ENCODE results near the gene PRKX. TPM values are rescaled to one million over a fixed set of nuclear protein-coding genes. Genes with fewer than 3 reads are reported as not detected.

PRKX gene
- total and polyA plus RNA-seq, 2 of the 8 experiments (the other 6 are each of a cell fraction or from before 2014, with no cell fraction given): 19.4 to 55.3 TPM

DNA sequence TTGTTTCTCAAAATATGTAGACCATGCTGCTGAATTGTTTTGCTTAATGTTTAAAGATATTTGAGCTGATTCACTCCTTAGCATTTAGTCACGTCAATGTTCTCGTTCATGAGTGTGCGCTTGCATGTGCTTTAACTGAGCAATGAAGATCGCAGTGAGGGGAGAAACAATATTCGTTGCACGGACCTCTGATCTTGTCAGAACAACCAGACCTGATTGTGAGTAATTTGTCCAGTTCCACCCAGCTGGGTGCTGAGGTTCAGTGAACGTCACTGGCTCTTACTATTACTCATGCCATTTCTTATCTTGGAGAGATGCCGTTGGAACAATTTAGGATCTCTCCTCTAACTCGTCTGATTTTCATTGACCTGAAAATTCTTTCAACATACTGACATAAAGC lies 15.0 kb upstream of the PRKX start:
- no peak overlapping the region for H3K4me2 ChIP-seq (ENCODE audit: insufficient read depth in 1 of 2, low read depth in 2 of 2, low read length in 2 of 2)
- no peak overlapping the region for H2BK5ac ChIP-seq (ENCODE audit: low read depth, low read length)
- no peak for DNase-seq (ENCODE audit: low read depth in 1 of 2, low spot score in 2 of 2)
- H3K4me1 ChIP-seq (replicated peaks in 1 of 4; ENCODE audit: control insufficient read depth in 3 of 4, insufficient read depth in 4 of 4, low read length in 3 of 4): no peaks in the 10 kb centered on the region
- H3K14ac ChIP-seq (ENCODE audit: insufficient read length): no peak overlapping the region
- no peak overlapping the region for H3K56ac ChIP-seq (replicated peaks; ENCODE audit: insufficient read length, low read depth, low read length)
- no peaks in the 10 kb centered on the region for H3K27me3 ChIP-seq (replicated peaks in 1 of 4; ENCODE audit: control insufficient read depth in 3 of 4, extremely low read depth in 1 of 4, insufficient read depth in 3 of 4, low read length in 3 of 4)
- no peak overlapping the region for H2BK12ac ChIP-seq (ENCODE audit: low read depth, low read length)
- H2AFZ ChIP-seq (ENCODE audit: low read length): no peak overlapping the region
- POLR2A ChIA-PET (ENCODE audit: partially characterized antibody): no interaction called here
- H4K20me1 ChIP-seq (replicated peaks in 1 of 2; ENCODE audit: control insufficient read depth in 1 of 2, insufficient read depth in 2 of 2, low read length in 2 of 2): no peaks in the 10 kb centered on the region
- FAIRE-seq: no peak
- no peak overlapping the region for H3K9ac ChIP-seq (replicated peaks in 1 of 4; ENCODE audit: extremely low read depth in 1 of 4, low read depth in 3 of 4, low read length in 3 of 4)
- H4K8ac ChIP-seq (ENCODE audit: extremely low read depth, insufficient read depth, low read length): no peak overlapping the region
- H3K23ac ChIP-seq (ENCODE audit: insufficient read length): no peak overlapping the region
- H2BK120ac ChIP-seq (replicated peaks; ENCODE audit: low read depth, low read length): no peak overlapping the region
- H3K27ac ChIP-seq (ENCODE audit: low read depth, low read length): no peak overlapping the region
- H3K9me3 ChIP-seq (ENCODE audit: insufficient read depth in 2 of 2, low read depth in 1 of 2, low read length in 1 of 2): no peaks in the 10 kb centered on the region
- no peak overlapping the region for H4K91ac ChIP-seq (replicated peaks; ENCODE audit: insufficient read length, low read length)
- H4K5ac ChIP-seq (ENCODE audit: insufficient read length, low read depth, low read length): no peak overlapping the region
- H2AK5ac ChIP-seq (ENCODE audit: low read depth, low read length): no peak overlapping the region
- H3K4me3 ChIP-seq (ENCODE audit: extremely low read depth in 1 of 4, insufficient read depth in 2 of 4, low read depth in 3 of 4, low read length in 4 of 4): no peak overlapping the region
- H2BK20ac ChIP-seq (ENCODE audit: low read length): no peak overlapping the region
- 91% methylated on average over 9 of the region's 9 CpGs; no CpG with 5 or more reads in 1 of the 2 experiments for WGBS, 2 experiments (ENCODE audit: extremely low coverage in 1 of 2, insufficient coverage in 1 of 2, insufficient read length in 1 of 2, insufficient replicate concordance in 2 of 2, low coverage in 1 of 2, low lambda C conversion rate in 2 of 2, missing lambda C conversion rate in 1 of 2)
- no peaks in the 10 kb centered on the region for H3K36me3 ChIP-seq (ENCODE audit: control insufficient read depth in 2 of 4, insufficient read depth in 4 of 4, low read length in 3 of 4)
- H3K4ac ChIP-seq (replicated peaks; ENCODE audit: insufficient read length, low read depth, low read length): no peak overlapping the region
- no peak overlapping the region for H3K18ac ChIP-seq (ENCODE audit: extremely low read depth, low read length)
- no peak overlapping the region for H2BK15ac ChIP-seq (ENCODE audit: low read length)
- no peaks in the 10 kb centered on the region for H3K79me2 ChIP-seq (ENCODE audit: control insufficient read depth in 1 of 2, insufficient read depth in 2 of 2, low read length in 2 of 2)
- no peaks in the 10 kb centered on the region for H3K23me2 ChIP-seq (ENCODE audit: low read depth, low read length)
- CTCF ChIA-PET (ENCODE audit: partially characterized antibody): interaction anchor here (0.7 kb wide), 1 partner anchor 85 kb away, joined by 3 read pairs; no protein-coding TSS in a partner anchor
- H3K79me1 ChIP-seq (ENCODE audit: low read depth, low read length): no peaks in the 10 kb centered on the region
- no peak for TF ChIP-seq NRF1 (IDR thresholded peaks at IDR 0.05; ENCODE audit: low read depth, low read length)
- TF ChIP-seq GABPA (IDR thresholded peaks at IDR 0.05; ENCODE audit: borderline replicate concordance, insufficient read depth, low read length): no peak
- TF ChIP-seq, protein P1, sequence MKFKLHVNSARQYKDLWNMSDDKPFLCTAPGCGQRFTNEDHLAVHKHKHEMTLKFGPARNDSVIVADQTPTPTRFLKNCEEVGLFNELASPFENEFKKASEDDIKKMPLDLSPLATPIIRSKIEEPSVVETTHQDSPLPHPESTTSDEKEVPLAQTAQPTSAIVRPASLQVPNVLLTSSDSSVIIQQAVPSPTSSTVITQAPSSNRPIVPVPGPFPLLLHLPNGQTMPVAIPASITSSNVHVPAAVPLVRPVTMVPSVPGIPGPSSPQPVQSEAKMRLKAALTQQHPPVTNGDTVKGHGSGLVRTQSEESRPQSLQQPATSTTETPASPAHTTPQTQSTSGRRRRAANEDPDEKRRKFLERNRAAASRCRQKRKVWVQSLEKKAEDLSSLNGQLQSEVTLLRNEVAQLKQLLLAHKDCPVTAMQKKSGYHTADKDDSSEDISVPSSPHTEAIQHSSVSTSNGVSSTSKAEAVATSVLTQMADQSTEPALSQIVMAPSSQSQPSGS (IDR thresholded peaks at IDR 0.05; ENCODE audit: low read length): no peak
- no peak for TF ChIP-seq RBBP5 (IDR thresholded peaks at IDR 0.05; ENCODE audit: borderline replicate concordance, low read depth, low read length)
- TF ChIP-seq, protein P2, sequence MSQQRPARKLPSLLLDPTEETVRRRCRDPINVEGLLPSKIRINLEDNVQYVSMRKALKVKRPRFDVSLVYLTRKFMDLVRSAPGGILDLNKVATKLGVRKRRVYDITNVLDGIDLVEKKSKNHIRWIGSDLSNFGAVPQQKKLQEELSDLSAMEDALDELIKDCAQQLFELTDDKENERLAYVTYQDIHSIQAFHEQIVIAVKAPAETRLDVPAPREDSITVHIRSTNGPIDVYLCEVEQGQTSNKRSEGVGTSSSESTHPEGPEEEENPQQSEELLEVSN (IDR thresholded peaks at IDR 0.05): no peak
- no peak for TF ChIP-seq CHD1 (IDR thresholded peaks at IDR 0.05; ENCODE audit: low read depth, low read length)
- TF ChIP-seq EP300 (IDR thresholded peaks at IDR 0.05; ENCODE audit: borderline replicate concordance in 1 of 2, low read depth in 2 of 2, low read length in 2 of 2): no peak
- TF ChIP-seq HDAC6 (IDR thresholded peaks at IDR 0.05; ENCODE audit: low read depth, low read length): no peak
- no peak for TF ChIP-seq HDAC2 (IDR thresholded peaks at IDR 0.05; ENCODE audit: borderline replicate concordance in 1 of 2, low read depth in 2 of 2, low read length in 2 of 2)
- TF ChIP-seq EGR1 (IDR thresholded peaks at IDR 0.05; ENCODE audit: borderline replicate concordance, low read depth, low read length): no peak
- TF ChIP-seq TBP (IDR thresholded peaks at IDR 0.05; ENCODE audit: low read depth, low read length): no peak
